PFSK-1 (cell line): ENCODE results near the gene TCAF1.

Experiments used
- POLR2AphosphoS5 ChIP-seq: IDR thresholded peaks from 2 replicates; pipeline ENCODE4 v1.6.1; 2012; ENCODE audit warnings: low read depth, mild to moderate bottlenecking, control low read depth, low read length, moderate library complexity
- SIN3A ChIP-seq: IDR thresholded peaks from 2 replicates; pipeline ENCODE4 v1.6.1; 2012; ENCODE audit warnings: mild to moderate bottlenecking, low read length, moderate library complexity, borderline replicate concordance; ENCODE audit not compliant: insufficient read depth

GRCh38 chr7:143878884-143879283, 23.1 kb downstream of the TCAF1 start:
- TF ChIP-seq SIN3A (no peak), POLR2AphosphoS5 (no peak)
